Activated CD4-positive, alpha-beta T cell treated with anti-CD3 and anti-CD28 coated beads, Interleukin-2, Interleukin-6, amounts not matched to agents 100 ng/mL and 50 ng/mL, durations not matched to agents 16 hours and 8 hours (primary cell): ENCODE results near the gene NFIA.

Source experiments
- DNase-seq: peaks from one replicate; pipeline ENCODE4 v3.0.0-alpha.2; 2020

The NFIA gene

GRCh38 chr1:61082311-61083012 is at the start of gene NFIA:
Gene NFIA (plus strand): TSS chr1:61082561.
- DNase-seq, result peak; percentile 32

GRCh38 chr1:61035880-61036279 is 46.5 kb upstream of the NFIA start:
- DNase-seq, result no peak

GRCh38 chr1:61042466-61043009 is 39.8 kb upstream of the NFIA start:
- no peak for DNase-seq

- DNase-seq, result peak; percentile 89
These were observed 39.1 kb upstream of the NFIA start for GRCh38 chr1:61043010-61043820.

GRCh38 chr1:61046434-61046833 is 35.9 kb upstream of the NFIA start:
- no peak for DNase-seq

- no peak for DNase-seq
These were observed 35.3 kb upstream of the NFIA start for GRCh38 chr1:61047061-61047460.

- peak; percentile 92 for DNase-seq
These were observed 32.4 kb upstream of the NFIA start for GRCh38 chr1:61049850-61050540.

GRCh38 chr1:61050541-61051442 is 31.6 kb upstream of the NFIA start:
- peak; percentile 10 for DNase-seq

GRCh38 chr1:61051443-61051718 is 31.0 kb upstream of the NFIA start:
- no peak for DNase-seq

- DNase-seq, result no peak
These were observed 30.5 kb upstream of the NFIA start for GRCh38 chr1:61051719-61052394.

GRCh38 chr1:61052395-61053225 is 29.8 kb upstream of the NFIA start:
- no peak for DNase-seq

GRCh38 chr1:61053226-61053711 is 29.1 kb upstream of the NFIA start:
- DNase-seq, result no peak

- peak; percentile 15 for DNase-seq
These were observed 28.4 kb upstream of the NFIA start for GRCh38 chr1:61053712-61054600.

GRCh38 chr1:61054601-61054993 is 27.8 kb upstream of the NFIA start:
- DNase-seq, result no peak

GRCh38 chr1:61055110-61055614 is 27.2 kb upstream of the NFIA start:
- DNase-seq, result no peak

- DNase-seq, result no peak
These were observed 26.2 kb upstream of the NFIA start for GRCh38 chr1:61056196-61056572.

- peak; percentile 28 for DNase-seq
These were observed 25.6 kb upstream of the NFIA start for GRCh38 chr1:61056573-61057439.

GRCh38 chr1:61058483-61059245 is 23.7 kb upstream of the NFIA start:
- DNase-seq, result no peak
